IPS-NIHi7 (cell line): Measurements from ENCODE around the gene IPPK.
A peak's percentile ranks its signal among the peaks of the same experiment; 100 is the strongest.
"Not testable (repeated sequence)": the region's sequence is repeated elsewhere in the genome, so short reads cannot be mapped to it uniquely, and the experiment has no call there.

Source experiments
- DNase-seq: peaks from one replicate; pipeline ENCODE4 v3.0.0; 2012; ENCODE audit warnings: mixed read lengths; ENCODE audit errors: extremely low spot score

Gene IPPK

DNA sequence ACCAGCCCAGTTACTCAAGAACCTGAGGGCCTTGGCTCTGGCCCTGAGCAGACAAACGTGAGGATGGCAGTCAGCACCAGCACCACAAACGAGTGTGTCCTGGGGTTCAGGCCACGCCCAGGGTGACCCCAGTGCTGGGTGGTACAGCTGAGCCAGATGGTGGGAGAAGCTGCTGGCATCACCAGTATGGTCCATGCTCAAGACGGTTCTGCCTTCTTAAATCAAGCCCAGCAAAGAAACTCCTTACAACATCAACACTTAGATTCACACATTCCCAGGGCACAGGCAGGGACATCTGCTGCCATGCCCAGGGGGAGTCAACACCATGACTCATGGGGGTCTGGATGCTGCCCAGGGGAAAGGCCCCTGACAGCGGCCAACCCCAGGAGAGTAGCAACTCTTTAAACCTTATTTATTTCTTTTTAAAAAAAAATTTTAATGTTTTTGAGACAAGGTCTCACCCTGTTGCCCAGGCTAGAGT lies 31.3 kb downstream of the IPPK start:
- no peak for DNase-seq

DNA sequence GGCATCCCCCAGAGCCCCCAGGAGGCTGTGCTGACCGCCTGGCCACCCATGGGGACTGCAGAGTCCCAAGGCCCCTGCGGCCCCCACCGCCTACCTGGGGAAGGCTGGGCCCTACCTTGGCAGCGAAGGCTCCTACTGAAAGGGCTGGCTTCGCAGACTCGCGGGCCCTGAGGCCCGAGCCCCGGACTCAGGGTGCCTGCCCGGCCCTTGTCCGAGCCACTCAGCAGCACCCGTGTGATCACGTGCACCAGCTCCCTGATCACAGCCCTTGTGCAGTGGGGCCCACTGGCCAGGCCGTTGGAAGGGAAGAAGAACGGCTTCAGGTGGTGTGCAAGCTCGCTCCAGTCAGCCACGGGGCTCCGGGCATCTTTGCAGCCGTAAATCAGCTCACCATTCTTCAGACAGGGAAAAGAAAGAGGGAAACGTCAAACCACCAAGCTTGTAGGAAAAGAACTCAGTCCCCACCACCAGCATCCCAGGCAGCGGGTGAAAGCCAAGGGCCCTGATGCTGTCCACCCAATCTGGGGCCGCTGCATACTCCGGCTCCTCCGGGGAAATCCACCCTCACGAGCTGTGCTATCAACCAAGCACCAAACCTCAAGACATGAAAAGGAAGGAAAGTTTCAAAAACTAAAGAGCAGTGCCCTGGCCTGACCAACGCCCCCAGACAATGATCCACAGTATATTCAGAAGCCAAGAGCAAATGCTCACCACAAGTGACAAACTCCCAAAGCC lies 31.9 kb downstream of the IPPK start:
- DNase-seq, result no peak

DNA sequence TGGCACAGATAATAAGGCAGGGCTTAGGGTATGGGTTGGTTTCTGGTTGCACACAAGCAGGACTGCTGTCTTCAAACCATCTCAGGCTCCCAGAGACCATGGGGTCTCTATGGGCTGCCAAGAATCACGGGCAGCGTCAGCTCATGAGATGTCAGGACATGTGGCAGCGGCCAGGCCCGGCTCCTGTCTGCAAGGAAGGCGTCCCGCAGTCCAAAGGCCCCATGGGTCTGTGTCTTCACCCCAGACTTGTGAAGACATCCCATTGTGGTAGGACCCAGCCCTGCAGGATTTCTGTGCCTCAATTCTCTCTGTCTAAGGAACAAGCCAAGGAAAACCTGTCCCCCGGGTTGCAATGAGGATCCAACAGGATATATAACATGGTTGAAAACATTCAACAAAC lies 32.6 kb downstream of the IPPK start:
- DNase-seq, result no peak

DNA sequence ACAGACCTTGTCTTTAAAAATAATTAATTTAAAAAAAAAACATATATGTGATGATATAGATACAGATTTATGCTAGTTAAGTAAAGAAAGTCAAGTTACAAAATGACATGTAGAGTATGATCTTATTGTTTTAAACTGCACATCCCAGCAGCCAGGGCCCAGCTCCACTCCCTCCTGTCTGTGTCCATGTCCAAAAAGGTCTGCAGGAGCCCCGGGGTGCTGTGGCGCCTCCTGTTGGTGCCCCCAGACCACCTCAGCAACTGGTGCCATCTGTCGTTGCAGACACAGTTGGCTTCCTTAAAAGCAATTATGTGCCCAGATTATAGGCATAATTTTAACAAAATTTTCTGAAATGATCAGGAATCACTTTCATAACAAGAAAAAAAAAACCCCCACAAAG lies 33.3 kb downstream of the IPPK start:
- DNase-seq, result no peak

DNA sequence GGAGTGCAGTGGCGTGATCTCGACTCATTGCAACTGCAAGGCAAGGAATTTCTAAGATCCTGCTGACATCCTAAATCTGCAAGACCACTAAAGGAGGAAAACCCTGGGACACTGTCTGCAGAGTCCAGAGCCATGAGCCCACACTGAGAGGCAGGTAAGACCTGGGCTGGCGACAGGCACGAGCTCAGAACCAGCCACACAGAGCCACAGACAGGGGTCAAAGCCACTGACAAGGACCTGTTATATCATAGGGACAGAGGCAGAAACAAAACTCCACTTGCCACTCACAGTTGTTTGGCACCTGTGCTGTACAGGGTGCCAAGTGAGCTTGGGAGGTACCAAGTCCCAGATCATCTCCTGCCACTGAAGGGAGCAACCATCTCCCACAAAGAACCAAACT lies 34.2 kb downstream of the IPPK start:
- DNase-seq, result no peak

DNA sequence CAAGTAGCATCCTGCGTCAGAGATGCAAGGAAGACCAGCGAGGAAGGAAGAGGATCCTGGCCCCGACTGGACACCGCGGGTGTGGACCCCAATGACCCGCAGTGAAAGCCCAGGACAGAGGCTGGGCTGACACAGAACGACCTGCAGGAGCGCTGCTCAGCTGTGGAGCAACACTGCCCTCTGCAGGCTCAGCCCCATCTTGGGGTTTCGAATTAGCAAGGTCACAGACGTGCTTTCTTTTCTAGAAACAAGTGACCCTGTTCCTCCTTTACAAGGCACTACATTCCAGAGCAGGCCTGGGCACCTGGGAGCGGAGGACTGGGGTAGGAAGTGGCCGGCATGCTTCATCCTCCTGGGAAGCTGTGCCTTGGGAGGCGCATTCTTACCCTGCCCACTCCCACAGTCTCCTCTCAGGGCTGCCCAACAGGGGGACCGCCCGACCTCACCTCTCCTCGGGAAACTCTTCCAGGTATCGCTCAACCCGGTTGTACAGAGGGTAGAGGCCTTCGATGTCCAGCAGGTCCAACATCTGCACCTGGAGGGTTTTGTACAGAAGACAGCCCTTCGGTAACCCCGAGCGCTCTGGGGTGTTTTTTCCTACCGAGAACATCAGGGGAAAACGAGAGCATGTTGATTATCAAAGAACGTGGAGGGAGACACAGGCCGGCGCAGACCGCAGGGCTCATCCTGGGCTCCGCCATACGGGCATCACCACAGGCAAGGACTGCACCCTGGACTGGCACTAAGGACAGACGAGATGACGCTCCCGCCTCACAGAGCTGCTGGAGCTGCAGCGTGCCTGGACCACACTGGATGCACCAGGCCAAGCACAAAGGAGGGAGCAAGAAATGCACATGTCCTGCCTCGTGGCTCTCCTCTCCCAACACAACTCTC lies 35.0 kb downstream of the IPPK start:
- peak; percentile 95 for DNase-seq

DNA sequence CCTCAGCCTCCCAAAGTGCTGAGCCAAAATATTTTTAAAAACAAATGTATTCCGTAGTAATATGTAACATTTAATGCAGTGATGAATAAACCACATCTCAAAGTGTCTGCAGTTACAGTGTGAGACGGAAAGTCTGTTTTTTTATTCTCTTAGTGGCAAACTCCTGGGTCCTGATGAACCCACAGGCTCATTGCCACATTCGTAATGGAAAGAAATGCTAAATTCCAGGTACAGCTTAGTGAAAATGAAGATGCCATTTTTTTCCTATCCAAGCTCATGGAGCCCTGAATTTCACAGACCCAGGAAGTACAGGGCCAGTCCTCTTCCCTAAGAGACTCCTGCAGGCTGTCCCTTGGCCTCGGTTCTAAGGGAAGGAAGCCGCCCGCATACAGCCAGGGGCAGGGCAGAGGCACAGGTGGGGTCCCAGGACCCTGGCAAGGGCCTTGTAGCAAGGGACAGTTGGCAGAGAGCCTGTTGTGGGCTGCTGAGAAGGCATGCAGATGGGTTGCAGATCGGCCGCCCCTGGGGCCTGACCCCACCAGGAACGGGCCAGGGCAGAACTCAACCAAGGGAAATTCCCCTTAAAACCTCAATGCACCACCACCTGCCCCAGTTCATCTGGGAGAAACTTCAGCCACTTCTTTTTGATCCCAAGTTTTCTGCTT lies 36.2 kb downstream of the IPPK start:
- DNase-seq, result no peak

DNA sequence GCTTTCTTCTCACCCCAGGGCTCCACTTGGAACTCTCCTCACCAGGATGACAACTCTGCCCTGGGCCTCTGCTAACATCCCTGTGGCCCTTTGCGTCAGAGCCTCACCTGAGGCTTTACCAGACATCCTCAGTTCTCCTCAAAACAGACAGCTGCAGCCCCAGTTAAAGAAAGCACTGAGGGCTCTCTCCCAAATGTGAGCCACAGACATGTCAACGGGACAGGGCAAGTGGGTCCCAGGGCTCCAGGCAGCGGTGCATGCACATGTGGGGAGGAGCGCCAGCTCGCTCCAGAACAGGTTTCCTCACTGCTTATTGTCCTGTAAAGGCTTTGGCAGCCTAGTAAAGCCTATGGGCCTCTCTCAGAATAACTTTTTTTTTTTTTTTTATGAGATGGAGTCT lies 37.3 kb downstream of the IPPK start:
- DNase-seq, result no peak

DNA sequence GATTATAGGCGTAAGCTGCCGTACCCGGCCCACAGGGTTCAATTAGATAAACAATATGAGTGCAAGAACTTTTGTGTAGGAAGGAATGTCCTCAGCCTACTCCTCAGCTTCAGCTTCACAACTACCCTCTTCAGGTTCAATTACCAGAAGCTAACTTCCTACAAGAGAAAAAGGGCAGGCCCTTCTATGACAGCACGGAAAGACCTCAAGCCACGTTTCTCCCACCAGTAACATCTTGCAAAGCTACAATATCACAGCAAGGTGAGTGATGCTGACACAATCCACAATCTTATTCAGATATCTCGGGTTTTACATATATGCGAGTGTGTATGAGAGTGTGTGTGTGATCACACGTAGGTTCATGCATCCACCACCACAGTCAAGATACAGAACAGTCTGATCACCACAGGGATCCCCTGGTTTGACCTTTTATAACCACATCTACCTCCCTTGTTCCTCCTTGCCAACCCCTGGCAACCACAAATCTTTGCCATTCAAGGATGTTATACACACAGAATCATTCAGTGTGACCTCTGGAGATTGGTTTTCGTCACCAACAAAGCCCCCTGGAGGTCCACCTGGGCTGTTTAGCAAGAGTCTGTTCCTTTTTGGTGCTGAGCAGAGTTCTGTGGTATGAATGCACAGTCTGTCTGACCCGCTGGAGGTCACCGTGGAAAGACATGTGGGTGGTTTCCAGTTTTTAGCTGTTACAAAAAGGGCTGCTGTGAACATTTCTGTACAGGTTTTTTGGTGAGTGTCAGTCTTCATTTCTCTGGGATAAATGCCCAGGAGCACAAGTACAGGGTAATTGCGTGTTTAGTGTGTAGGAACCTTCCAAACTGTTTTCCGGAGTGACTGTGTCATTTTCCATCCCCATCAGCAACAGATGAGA lies 38.2 kb downstream of the IPPK start:
- no peak for DNase-seq

DNA sequence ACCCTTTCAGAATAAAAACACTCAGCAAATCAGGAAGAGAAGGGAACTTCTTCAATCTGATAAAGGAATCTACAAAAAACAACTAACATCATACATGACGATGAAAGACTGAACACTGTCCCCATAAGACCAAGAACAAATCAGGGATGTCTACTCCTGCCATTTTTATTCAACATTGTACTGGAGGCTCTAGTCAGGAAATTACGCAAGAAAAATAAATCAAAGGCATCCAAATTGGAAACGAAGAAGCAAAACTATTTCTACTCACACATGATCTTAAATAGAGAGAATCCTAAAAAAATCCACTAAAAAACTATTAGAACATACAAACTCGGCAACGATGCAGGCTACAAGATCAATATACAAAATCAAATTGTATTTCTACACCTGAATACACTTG lies 42.3 kb downstream of the IPPK start:
- DNase-seq, result no peak

DNA sequence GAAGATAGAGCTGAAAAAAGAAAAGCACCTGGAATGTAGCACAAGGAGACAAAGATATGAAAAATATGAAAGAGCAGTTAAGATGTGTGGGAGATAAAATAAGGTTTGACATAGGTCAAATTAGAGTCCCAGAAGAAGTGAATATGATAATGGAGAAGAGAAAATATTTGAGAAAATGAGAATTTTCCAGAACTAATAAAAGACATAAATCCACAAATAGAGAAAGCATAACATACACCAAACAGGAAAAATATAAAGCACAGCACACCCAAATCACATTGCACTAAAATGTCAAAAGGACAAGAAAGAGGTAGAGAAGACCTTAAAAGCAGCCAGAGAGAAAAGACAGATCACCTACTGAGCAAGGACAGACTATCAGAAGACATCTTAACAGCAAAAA lies 43.4 kb downstream of the IPPK start:
- no peak for DNase-seq

DNA sequence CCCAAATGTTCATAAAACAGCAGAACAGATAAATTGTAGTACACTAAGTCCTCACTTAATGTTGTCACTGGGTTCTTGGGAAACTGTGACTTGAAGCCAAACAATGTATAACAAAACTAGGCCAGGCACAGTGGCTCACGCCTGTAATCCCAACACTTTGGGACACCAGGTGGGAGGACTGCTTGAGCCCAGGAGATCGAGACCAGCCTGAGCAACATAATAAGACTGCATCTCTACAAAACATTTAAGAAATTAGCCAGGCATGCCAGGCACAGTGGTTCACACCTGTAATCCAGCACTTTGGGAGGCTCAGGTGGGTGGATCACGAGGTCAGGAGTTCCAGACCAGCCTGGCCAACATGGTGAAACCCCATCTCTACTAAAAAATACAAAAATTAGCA lies 46.0 kb downstream of the IPPK start:
- DNase-seq, result not testable (repeated sequence)

DNA sequence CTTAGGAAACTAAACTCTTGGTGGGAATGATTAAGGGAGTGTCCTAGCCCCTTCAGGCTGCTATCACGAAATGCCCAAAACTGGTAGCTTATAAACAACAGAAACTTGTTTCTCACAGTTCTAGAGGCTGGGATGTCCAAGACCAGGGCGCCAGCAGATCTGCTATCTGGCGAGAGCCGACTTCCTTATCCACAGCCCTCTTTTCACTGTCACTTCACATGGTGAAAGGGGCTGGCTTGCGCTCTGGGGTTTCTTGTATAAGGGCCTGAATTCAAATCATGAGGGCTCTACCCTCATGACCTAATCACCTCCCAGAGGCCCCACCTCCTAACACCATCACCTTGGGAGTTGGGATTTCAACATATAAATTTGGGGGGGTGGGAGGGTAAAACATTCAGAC lies 49.1 kb downstream of the IPPK start:
- DNase-seq, result no peak

DNA sequence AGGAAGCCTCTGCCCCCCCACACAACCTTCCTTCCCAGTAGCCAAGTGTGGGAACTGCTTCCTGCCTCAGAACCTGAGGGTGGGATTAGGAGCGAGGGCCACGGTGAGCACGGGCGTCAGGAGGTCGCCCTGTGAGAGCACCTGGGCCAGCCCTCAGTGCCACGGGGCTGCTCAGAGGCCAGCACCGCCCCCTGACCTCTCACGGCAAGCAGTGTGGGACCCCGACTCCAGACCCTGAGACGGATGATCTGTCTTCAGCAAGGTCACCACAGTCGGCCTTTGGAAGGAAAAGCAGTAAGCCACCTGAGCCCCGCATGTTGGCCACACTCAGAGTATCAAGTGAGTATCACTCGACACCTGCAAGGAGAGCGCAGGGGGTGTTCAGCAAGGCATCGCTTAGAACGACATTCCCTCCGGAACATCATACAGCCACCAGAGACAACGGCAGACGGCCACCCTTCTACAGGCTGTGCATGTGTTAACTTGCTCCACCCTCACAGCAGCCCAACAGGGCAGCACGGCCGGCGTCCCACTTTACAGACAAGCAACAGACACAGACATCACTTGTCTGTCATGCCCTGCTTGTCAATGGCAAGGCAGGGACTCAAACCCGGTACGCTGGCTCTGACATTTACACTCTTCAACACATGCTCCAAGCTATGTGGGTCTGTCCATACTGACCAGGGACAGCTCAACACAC lies 50.2 kb downstream of the IPPK start:
- DNase-seq, result no peak

DNA sequence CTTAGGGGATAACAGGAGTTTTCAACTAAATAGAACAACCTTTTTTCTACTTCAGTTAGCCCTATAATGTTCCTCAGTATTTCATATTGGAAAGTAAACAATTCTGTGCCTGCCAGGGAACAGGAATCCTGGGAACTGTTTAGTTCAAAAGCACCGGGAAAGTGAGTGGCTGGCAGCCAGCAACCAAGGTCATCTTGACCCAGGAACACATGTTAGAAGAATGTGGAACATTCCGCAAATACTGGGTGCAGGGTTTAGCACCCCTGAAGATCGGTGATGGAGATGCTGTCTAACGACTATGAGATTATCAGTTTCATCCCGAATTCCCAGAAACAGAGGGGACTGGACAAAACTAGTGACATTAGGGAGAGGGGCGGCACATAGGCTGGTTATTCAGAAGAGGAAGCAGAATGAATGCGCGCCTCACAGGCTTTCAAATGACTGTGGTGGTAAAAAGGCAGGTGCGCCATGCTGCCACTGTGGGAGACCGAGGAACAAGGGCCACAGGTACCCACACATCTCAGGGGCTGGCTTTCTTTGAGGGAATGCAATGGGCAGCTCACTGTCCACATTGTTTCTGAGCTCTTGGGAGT lies 51.2 kb downstream of the IPPK start:
- no peak for DNase-seq

DNA sequence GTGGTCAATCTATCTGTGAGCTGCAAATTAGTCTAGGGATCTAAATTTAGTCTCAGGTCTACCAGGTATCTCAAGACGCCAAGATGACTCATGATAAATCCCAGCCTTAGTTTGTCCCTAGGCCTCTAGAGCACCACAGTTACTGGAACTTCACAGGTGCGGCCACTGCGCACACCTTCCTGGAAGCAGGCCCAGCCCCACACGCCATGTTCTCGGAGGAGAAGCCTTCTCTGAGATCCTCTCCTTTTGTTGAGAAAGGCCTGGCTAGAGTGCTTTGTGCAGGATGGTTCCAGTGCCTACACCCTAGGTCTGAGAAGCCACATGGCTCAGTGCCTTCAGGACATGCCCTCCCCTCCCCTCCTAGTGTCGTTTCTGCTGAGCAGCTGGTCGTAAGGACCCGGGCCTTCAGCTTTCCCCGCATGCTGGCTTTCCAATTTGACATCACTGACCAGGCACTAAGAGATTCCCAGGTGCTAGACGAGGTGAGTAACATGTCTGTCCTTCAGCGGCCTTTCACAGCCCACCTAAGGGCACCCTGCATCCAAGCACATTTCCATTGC lies 51.9 kb downstream of the IPPK start:
- no peak for DNase-seq

DNA sequence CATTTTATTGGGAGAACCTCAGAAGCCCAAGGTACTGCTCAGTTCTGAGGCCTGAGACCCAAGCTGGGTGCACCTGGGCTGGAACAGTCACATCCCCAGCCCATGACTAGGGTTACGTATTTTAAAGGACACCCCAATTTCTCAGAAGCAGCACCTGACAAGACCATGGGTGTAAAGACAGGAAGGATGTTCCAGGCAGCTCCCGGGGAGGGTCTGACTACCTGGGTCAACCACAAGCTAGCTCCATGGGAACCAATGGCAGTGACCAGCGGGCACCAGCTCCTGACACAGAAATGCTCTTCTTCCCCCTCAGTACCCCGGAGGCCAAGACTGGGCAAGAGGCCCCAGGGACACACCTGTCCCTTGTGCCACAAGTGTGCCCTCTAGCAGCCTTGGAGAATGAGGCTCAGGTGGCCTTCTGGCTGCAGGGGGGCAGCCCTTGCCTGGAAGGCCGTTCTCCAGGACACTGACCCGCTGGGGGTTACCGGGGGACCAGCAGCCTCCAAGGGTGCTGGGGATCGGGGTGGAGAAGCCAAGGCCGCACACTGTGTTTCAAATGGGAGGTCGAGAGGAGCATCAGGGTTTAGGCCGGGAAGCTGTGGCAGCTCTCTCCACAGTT lies 52.6 kb downstream of the IPPK start:
- DNase-seq, result no peak

DNA sequence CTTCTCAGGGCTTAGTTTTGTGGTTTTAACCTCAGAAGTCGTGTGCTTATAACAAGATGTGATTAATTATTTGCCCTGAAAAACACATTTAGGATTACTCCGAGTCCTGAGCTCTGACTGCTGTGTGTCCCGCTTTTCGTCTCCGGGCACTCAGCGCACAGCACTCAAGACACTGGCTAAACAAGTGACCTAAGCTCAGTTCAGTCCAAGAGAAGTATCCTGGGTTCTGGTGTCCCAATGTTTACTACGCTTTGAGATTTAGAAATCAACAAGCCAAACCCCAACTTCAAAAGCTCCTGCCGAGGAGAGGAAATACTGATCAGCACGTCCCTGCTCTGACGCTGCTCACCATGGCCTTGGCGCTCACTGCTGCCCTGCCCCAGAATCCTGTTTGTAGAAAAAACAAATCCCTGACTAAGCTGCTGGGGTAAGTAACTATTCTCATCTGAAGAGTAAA lies 53.2 kb downstream of the IPPK start:
- DNase-seq, result no peak

DNA sequence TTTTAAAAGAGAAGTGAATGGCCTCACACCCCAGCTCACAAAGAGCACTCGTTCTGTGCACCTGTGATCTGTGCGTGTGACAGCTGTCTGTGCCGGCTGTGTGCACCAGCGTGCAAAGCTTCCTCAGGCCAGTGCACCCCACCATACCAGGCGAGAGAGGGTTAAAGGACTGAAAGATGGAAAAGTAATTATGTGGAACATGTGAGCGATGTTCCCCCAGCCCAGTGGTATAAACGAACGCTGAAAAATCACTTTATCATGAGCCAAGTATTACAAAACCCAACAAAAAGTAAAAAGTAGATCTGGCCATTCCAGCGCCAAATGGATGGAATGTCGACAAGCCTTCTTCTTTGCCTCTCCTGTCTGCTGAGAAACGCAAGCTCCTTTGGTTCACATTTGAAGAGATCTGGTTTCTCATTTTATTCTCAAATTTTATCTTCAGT lies 53.7 kb downstream of the IPPK start:
- no peak for DNase-seq

DNA sequence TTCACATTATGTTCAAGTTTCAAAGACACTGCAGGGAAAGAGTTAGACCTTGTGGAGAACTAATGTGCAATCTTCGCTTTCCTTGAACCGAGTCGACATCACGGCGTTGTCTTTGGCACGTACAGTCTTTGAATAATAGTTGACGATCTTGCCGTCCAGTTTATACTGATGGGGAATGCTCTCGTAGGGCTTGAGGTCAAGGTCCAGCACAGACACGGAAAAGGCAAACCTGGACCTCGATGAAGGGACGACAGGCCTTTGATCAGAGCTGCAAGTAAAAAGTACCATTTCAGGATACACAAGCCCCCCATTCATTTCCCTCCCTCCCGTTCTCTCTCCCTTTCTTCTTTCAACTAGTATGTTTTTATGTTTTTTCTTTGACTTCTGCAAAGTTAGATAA lies 54.1 kb downstream of the IPPK start:
- DNase-seq, result no peak
